ENCODE data around the gene FAM32A.

DNA sequence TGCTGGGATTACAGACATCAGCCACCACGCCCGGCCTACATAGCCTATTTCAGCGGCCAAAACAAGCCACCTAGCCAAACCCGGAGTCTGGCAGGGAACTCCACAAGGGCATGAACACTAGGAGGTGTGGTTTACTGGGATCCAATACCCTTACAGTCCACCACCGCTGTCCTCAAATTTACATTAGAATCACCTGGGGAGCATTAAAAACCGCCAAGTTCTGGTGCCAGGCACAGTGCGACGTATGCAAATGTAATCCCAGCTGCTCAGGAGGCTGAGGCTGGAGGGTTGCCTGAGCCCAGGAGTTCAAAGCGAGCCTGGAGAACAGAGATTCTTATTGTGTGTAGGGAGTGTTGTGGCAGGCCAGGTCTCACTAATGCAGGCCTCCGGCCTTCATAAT lies 8.3 kb downstream of the FAM32A start:
- TF ChIP-seq, protein P1, sequence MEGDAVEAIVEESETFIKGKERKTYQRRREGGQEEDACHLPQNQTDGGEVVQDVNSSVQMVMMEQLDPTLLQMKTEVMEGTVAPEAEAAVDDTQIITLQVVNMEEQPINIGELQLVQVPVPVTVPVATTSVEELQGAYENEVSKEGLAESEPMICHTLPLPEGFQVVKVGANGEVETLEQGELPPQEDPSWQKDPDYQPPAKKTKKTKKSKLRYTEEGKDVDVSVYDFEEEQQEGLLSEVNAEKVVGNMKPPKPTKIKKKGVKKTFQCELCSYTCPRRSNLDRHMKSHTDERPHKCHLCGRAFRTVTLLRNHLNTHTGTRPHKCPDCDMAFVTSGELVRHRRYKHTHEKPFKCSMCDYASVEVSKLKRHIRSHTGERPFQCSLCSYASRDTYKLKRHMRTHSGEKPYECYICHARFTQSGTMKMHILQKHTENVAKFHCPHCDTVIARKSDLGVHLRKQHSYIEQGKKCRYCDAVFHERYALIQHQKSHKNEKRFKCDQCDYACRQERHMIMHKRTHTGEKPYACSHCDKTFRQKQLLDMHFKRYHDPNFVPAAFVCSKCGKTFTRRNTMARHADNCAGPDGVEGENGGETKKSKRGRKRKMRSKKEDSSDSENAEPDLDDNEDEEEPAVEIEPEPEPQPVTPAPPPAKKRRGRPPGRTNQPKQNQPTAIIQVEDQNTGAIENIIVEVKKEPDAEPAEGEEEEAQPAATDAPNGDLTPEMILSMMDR (IDR thresholded peaks at IDR 0.05; ENCODE audit: low read depth, low read length) = no peak
- no peak for TF ChIP-seq EZH2phosphoT487 (IDR thresholded peaks at IDR 0.05; ENCODE audit: low read depth)
